Neuronal stem cell (in vitro differentiated cells): ENCODE results near the gene GALNT1.

Experiments
- DNase-seq: peaks from one replicate; pipeline ENCODE4 v3.0.0-alpha.2; 2013; ENCODE audit warnings: low spot score
- H2AFZ ChIP-seq: one replicate; pipeline ENCODE4 v1.6.1; 2013; ENCODE audit warnings: mild to moderate bottlenecking, low read length, inconsistent platforms
- H2AK5ac ChIP-seq: 2 replicates; pipeline ENCODE4 v1.6.1; 2013; ENCODE audit warnings: low read depth, mild to moderate bottlenecking, inconsistent platforms, low read length, moderate library complexity, mixed read lengths
- H2BK120ac ChIP-seq: 2 replicates; pipeline ENCODE4 v1.6.1; 2013; ENCODE audit warnings: low read depth, mild to moderate bottlenecking, inconsistent platforms, low read length, moderate library complexity, mixed read lengths
- H2BK12ac ChIP-seq: one replicate; pipeline ENCODE4 v1.6.1; 2013; ENCODE audit warnings: low read length, inconsistent platforms
- H2BK15ac ChIP-seq: 2 replicates; pipeline ENCODE4 v1.6.1; 2013; ENCODE audit warnings: mild to moderate bottlenecking, low read length, inconsistent platforms, mixed read lengths
- H2BK5ac ChIP-seq: one replicate; pipeline ENCODE4 v1.6.1; 2013; ENCODE audit warnings: inconsistent platforms, mild to moderate bottlenecking, low read length, moderate library complexity
- H3K14ac ChIP-seq: one replicate; pipeline ENCODE4 v1.6.1; 2013; ENCODE audit warnings: low read length, inconsistent platforms
- H3K18ac ChIP-seq: 2 replicates; pipeline ENCODE4 v1.6.1; 2013; ENCODE audit warnings: low read length, inconsistent platforms
- H3K23ac ChIP-seq: 2 replicates; pipeline ENCODE4 v1.6.1; 2013; ENCODE audit warnings: low read depth, mild to moderate bottlenecking, mixed read lengths, low read length, inconsistent platforms; ENCODE audit not compliant: poor library complexity
- H3K27ac ChIP-seq: replicated peaks from 3 replicates; pipeline ENCODE4 v1.5.1; 2013; ENCODE audit warnings: low read length, inconsistent platforms
- H3K27me3 ChIP-seq, 3 experiments: 2 replicates each; pipeline ENCODE4 v1.6.1; 2013; ENCODE audit warnings: low read length in 3 of 3, mild to moderate bottlenecking in 2 of 3, inconsistent platforms in 1 of 3, low read depth in 1 of 3, mixed read lengths in 1 of 3, moderate library complexity in 1 of 3; ENCODE audit not compliant: control insufficient read depth in 3 of 3, insufficient read depth in 3 of 3
- H3K36me3 ChIP-seq, 2 donors: replicated peaks in 1 of 2; 2 replicates each; pipeline ENCODE4 v1.6.1; 2013; ENCODE audit warnings: low read length in 2 of 2; ENCODE audit not compliant: control insufficient read depth in 2 of 2, insufficient read depth in 2 of 2
- H3K4ac ChIP-seq: 2 replicates; pipeline ENCODE4 v1.6.1; 2013; ENCODE audit warnings: inconsistent platforms, mild to moderate bottlenecking, low read length, moderate library complexity
- H3K4me1 ChIP-seq, 2 donors: 1 replicate in 1 of 2; 2 replicates in 1 of 2; pipeline ENCODE4 v1.6.1; 2013; ENCODE audit warnings: low read length in 2 of 2, low read depth in 1 of 2; ENCODE audit not compliant: control insufficient read depth in 2 of 2, insufficient read depth in 1 of 2
- H3K4me2 ChIP-seq: one replicate; pipeline ENCODE4 v1.6.1; 2013; ENCODE audit warnings: mild to moderate bottlenecking, low read length, inconsistent platforms; ENCODE audit not compliant: insufficient read depth, poor library complexity, severe bottlenecking
- H3K4me3 ChIP-seq, 2 donors: 2 replicates each; pipeline ENCODE4 v1.5.1; 2013; ENCODE audit warnings: low read length in 2 of 2, mild to moderate bottlenecking in 2 of 2, inconsistent platforms in 1 of 2, moderate library complexity in 1 of 2
- H3K79me1 ChIP-seq: one replicate; pipeline ENCODE4 v1.6.1; 2013; ENCODE audit warnings: low read depth, mild to moderate bottlenecking, inconsistent platforms, low read length, moderate library complexity
- H3K9ac ChIP-seq: one replicate; pipeline ENCODE4 v1.6.1; 2013; ENCODE audit warnings: mild to moderate bottlenecking, low read depth, low read length, inconsistent platforms; ENCODE audit not compliant: poor library complexity
- H3K9me3 ChIP-seq, 2 donors: replicated peaks in 1 of 2; 2 replicates each; pipeline versions ENCODE3 to v1.6.1; 2013; ENCODE audit warnings: low read length in 2 of 2, mild to moderate bottlenecking in 2 of 2, inconsistent platforms in 1 of 2, low read depth in 1 of 2, mixed read lengths in 1 of 2, moderate library complexity in 1 of 2; ENCODE audit not compliant: control insufficient read depth in 2 of 2, insufficient read depth in 1 of 2
- H4K8ac ChIP-seq: one replicate; pipeline ENCODE4 v1.6.1; 2013; ENCODE audit warnings: low read depth, mild to moderate bottlenecking, inconsistent platforms, low read length, moderate library complexity
- H4K91ac ChIP-seq: one replicate; pipeline ENCODE4 v1.6.1; 2013; ENCODE audit warnings: low read length, low read depth, mild to moderate bottlenecking, inconsistent platforms; ENCODE audit not compliant: poor library complexity
- WGBS, 2 donors: extraction: QIAGEN DNeasy Blood & Tissue Kit; methylation state at CpG; one replicate each; pipeline ENCODE4 v1.1.7; 2013; ENCODE audit warnings: missing lambda C conversion rate in 2 of 2, mixed read lengths in 1 of 2; ENCODE audit not compliant: insufficient read length in 2 of 2, insufficient replicate concordance in 1 of 2; ENCODE audit errors: extremely low coverage in 2 of 2; 5-methylcytosine and 5-hydroxymethylcytosine counted together

Gene GALNT1

DNA sequence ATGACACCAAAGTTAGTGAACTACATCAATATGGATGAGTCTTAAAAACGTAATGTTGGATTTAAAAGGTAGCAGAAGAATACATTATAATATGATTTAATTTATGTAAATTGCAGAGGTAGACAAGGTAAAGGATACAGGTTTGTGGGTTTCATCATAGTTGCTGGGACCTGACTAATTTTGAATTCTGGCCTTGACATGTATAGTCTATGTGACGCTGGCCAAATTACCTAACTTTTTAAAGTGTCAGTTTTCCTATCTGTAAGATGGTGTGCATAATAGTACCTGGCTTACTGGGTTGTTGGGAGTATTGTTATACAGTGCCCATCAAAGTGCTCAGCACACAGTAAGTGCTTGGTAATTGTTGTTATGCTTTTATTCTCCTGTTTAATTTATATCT, 34.5 kb downstream of the GALNT1 start:
- Histone ChIP-seq H4K91ac (no peak overlapping the region), H3K4me2 (no peak overlapping the region), H2AK5ac (no peak overlapping the region), H2BK120ac (no peak overlapping the region), H3K4ac (no peak overlapping the region), H3K27me3 (no peaks in the 10 kb centered on the region), H3K4me1 (peaks cover 2 to 17% of the 10 kb centered on the region in 2 donors), H3K18ac (no peak overlapping the region), H3K23ac (no peak overlapping the region), H3K36me3 (no peaks in the 10 kb centered on the region), H2AFZ (no peak overlapping the region), H2BK15ac (no peak overlapping the region), H3K14ac (no peak overlapping the region), H3K4me3 (no peak overlapping the region), H3K27ac (no peak overlapping the region), H2BK12ac (no peak overlapping the region), H3K79me1 (no peaks in the 10 kb centered on the region), H3K9me3 (no peaks in the 10 kb centered on the region), H4K8ac (no peak overlapping the region), H3K9ac (no peak overlapping the region), H2BK5ac (no peak overlapping the region)
- DNase-seq = no peak
- WGBS, 2 donors = no CpG with 5 or more reads among the region's 2 CpGs

- Histone ChIP-seq H4K8ac (no peak overlapping the region), H2BK5ac (no peak overlapping the region), H3K27me3 (no peaks in the 10 kb centered on the region), H2BK15ac (no peak overlapping the region), H2BK120ac (no peak overlapping the region), H3K79me1 (no peaks in the 10 kb centered on the region), H4K91ac (no peak overlapping the region), H2AFZ (peak overlapping the region; percentile 1), H3K9ac (no peak overlapping the region), H3K4ac (no peak overlapping the region), H3K9me3 (no peaks in the 10 kb centered on the region), H3K4me1 (peaks cover 2 to 17% of the 10 kb centered on the region in 2 donors), H3K23ac (no peak overlapping the region), H3K18ac (no peak overlapping the region), H3K4me3 (no peak overlapping the region), H3K27ac (no peak overlapping the region), H3K14ac (no peak overlapping the region), H2BK12ac (no peak overlapping the region), H3K4me2 (no peak overlapping the region), H3K36me3 (no peaks in the 10 kb centered on the region), H2AK5ac (no peak overlapping the region)
- no peak for DNase-seq
- WGBS, 2 donors = no CpG with 5 or more reads among the region's 6 CpGs
Observed at GRCh38 chr18:35616664-35617423, 35.3 kb downstream of the GALNT1 start.

- Histone ChIP-seq H2AK5ac (no peak overlapping the region), H3K23ac (no peak overlapping the region), H3K79me1 (no peaks in the 10 kb centered on the region), H3K27me3 (no peaks in the 10 kb centered on the region), H3K4me3 (no peak overlapping the region), H3K36me3 (no peaks in the 10 kb centered on the region), H4K8ac (no peak overlapping the region), H2BK12ac (no peak overlapping the region), H3K4me2 (no peak overlapping the region), H3K27ac (no peak overlapping the region), H3K4ac (no peak overlapping the region), H3K14ac (no peak overlapping the region), H3K9ac (no peak overlapping the region), H3K4me1 (peaks cover 2 to 17% of the 10 kb centered on the region in 2 donors), H2BK15ac (no peak overlapping the region), H2AFZ (no peak overlapping the region), H2BK120ac (no peak overlapping the region), H4K91ac (no peak overlapping the region), H3K18ac (no peak overlapping the region), H2BK5ac (no peak overlapping the region), H3K9me3 (peaks cover 0 to under 1% of the 10 kb centered on the region in 2 donors)
- DNase-seq = no peak
- WGBS, 2 donors = 100% methylated on average over 1 of the region's 1 CpG; no CpG with 5 or more reads in 1 of the 2 donors
Observed at GRCh38 chr18:35617865-35618264, 36.3 kb downstream of the GALNT1 start.

GRCh38 chr18:35618289-35618688, 36.7 kb downstream of the GALNT1 start:
- no peak overlapping the region for H2BK5ac ChIP-seq
- no peak overlapping the region for H4K91ac ChIP-seq
- H3K36me3 ChIP-seq = no peaks in the 10 kb centered on the region
- no peak overlapping the region for H3K4me3 ChIP-seq
- H3K14ac ChIP-seq = no peak overlapping the region
- no peaks in the 10 kb centered on the region for H3K79me1 ChIP-seq
- H4K8ac ChIP-seq = no peak overlapping the region
- no peak overlapping the region for H2BK15ac ChIP-seq
- H3K27ac ChIP-seq = no peak overlapping the region
- no peak for DNase-seq
- H3K4me1 ChIP-seq = peaks cover 2 to 17% of the 10 kb centered on the region in 2 donors
- H2AFZ ChIP-seq = no peak overlapping the region
- no peak overlapping the region for H2BK120ac ChIP-seq
- no peak overlapping the region for H2AK5ac ChIP-seq
- no peak overlapping the region for H3K9ac ChIP-seq
- no peak overlapping the region for H3K18ac ChIP-seq
- H3K23ac ChIP-seq = no peak overlapping the region
- peaks cover 0 to 5% of the 10 kb centered on the region in 2 donors for H3K9me3 ChIP-seq
- H2BK12ac ChIP-seq = no peak overlapping the region
- H3K4me2 ChIP-seq = no peak overlapping the region
- H3K4ac ChIP-seq = no peak overlapping the region
- H3K27me3 ChIP-seq = no peaks in the 10 kb centered on the region
